GM18909 (cell line): ENCODE data around the gene CD200R1L.
A peak's percentile ranks its signal among the peaks of the same experiment; 100 is the strongest.

Experiments used
- ATAC-seq: cut with Tn5 transposase; IDR thresholded peaks from one replicate; pipeline ENCODE4 v1.9.1; 2021; ENCODE audit warnings: mild to moderate bottlenecking; ENCODE audit not compliant: unreplicated experiment, poor library complexity

Gene CD200R1L

DNA sequence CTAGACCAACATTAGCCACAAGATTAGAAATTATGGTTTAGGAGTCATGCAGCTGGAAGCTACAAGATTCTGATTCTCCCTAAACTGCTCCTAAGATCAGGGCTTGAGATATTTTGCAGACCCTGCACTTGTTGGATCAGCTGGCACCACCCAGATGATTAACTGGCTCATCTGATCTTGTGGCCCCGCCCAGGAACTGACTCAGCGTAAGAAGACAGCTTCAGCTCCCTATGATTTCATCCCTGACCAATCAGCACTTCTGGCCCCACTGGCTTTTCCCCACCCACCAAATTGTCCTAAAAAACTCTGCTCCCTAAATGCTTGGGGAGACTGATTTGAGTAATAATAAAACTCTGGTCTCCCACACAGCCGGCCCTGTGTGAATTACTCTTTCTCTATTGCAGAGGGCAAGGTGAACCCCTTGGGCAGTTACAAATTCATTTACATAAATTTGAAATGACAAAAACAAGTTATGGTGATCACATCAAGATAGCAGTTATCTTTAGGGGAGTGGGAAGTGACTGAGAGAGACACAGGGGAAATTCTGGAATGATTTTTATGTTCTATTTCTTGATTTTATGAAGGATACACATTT is 76.5 kb downstream of the CD200R1L start:
- no peak for ATAC-seq

DNA sequence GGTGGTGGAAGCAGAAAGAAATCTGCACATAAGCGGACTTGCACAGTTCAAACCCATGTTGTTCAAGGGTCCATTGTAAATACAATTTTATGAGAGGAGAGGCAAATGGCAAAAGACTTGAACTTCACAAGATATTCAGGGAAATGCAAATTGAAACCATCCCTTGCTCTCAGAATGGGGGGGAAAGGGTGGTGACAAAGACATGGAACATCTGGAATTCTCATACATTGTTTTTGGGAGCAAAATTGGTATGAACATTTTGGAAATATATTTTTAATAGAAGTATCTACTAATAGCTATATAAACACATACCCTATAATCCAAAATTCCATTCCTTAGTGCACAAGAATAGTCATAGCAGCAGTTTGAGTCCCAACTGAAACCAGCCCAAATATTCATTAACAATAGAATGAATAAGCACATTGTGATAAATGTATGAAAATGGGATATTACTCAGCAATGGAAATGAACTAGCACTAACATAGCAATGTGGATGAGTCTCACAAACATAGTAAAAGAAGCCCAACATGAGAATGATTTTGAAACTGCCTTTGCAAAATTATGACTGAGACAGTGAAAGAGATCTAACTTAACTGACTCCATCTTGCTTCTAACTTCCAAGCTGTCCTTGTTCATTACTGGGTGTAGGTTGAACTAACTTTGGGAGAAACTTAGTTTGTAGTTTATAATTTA is 77.2 kb downstream of the CD200R1L start:
- no peak for ATAC-seq

DNA sequence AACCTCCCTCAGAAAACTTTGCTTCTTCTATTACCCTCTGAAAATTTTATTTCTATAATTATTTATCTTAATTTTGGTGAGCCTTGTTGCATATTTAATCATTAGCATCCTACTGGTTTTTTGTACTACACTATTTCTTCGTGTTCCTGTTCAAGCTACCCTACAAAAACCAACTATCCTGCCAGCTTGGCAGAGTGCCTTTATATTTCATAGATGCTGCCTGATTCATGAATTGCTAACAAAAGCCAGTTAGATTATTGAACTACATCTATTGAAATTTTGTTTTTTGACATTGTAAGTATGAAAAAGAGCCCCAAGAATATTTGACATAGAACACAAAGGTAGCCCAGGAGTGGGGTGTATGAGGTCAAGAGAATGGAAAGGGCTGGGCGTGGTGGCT is 78.9 kb downstream of the CD200R1L start:
- ATAC-seq, result no peak

DNA sequence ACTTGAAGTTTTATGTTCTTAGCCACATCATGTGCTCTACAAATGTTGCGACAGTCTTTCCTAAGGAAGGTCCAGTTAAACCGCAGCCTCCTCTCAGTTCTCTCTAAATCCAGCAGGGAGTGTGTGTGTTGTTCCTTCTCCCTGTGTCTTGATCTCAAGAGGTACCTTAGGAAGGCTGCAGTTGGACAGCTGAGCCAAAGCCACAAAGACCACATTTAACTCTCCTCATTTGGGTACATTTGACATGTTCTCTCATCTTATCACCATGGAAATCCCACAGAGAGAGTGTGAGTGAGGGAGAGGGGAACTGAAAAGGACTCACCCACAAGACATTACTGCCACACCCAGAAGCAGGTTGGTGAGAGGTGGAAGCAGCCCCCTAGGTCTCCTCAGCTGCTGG is 79.5 kb downstream of the CD200R1L start:
- peak; percentile 57 for ATAC-seq
